ENCODE results near the gene MED13. TPM values are rescaled to one million over a fixed set of nuclear protein-coding genes. Genes with fewer than 3 reads are reported as not detected.
"Not testable (repeated sequence)": the region's sequence is repeated elsewhere in the genome, so short reads cannot be mapped to it uniquely, and the experiment has no call there.

The MED13 gene
- total RNA-seq, 3 donors from 2014 or later: 73.4 to 136 (median 92.1) TPM

DNA sequence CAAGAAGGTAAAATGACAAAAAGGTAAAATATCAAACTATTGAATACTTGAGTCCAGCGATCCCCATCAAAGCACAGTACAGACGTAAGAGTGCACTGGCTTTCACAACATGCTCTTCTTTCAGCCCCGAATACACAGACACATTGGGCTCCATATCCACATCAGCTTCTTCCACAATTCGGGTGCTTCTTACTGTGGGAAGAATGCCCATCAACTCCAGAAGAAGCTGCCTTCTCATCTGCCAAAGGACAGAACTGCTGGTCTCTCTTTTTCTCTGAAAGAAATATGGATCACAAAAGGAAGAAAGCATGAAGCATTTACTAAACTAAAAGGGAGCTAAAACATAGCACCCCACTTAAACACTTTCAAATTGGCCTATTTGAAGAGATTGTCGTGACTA, 157.7 kb downstream of the MED13 start:
- Histone ChIP-seq H3K27ac (no peak overlapping the region), H3K4me3 (no peak overlapping the region), H3K27me3 (no peaks in the 10 kb centered on the region), H3K4me1 (no peaks in the 10 kb centered on the region), H3K36me3 (no peaks in the 10 kb centered on the region), H3K9me3 (no peaks in the 10 kb centered on the region)
- TF ChIP-seq POLR2A (IDR thresholded peaks at IDR 0.05) (no peak), POLR2AphosphoS5 (IDR thresholded peaks at IDR 0.05) (no peak)
- TF ChIP-seq, protein P1, sequence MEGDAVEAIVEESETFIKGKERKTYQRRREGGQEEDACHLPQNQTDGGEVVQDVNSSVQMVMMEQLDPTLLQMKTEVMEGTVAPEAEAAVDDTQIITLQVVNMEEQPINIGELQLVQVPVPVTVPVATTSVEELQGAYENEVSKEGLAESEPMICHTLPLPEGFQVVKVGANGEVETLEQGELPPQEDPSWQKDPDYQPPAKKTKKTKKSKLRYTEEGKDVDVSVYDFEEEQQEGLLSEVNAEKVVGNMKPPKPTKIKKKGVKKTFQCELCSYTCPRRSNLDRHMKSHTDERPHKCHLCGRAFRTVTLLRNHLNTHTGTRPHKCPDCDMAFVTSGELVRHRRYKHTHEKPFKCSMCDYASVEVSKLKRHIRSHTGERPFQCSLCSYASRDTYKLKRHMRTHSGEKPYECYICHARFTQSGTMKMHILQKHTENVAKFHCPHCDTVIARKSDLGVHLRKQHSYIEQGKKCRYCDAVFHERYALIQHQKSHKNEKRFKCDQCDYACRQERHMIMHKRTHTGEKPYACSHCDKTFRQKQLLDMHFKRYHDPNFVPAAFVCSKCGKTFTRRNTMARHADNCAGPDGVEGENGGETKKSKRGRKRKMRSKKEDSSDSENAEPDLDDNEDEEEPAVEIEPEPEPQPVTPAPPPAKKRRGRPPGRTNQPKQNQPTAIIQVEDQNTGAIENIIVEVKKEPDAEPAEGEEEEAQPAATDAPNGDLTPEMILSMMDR (IDR thresholded peaks at IDR 0.05): no peak
- no peak for DNase-seq (ENCODE audit: low spot score in 2 of 2)
- intact Hi-C loops (cut with DNase I; ENCODE audit: low total_unique reads): no loop called here

DNA sequence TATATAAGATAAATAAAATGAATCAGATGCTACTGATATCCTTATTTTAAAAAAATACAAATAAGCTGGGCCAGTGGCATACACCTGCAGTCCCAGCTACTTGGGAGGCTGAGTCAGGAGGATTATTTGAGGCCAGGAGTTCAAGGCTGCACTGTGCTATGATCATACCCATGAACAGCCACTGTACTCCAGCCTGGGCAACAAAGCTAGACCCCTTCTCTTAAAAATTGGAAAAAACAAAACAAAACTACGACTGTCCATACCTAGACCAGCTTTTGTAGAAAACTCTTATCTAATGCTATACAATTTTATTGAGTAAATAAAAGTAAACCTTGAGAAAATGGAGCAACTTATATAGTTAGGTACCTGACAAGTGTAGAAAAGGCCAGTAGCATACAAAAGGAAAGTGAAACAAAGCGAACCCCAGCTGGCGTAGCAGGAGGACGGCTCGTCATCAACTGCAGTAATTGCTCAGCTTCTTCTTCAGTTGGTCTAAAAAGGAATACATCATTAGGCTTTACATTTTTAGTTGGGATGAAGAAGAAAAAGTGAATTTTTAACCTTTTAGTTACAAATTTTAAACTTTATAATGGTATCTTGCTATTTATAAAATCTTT, 160.9 kb downstream of the MED13 start:
- no peak for DNase-seq (ENCODE audit: low spot score in 2 of 2)
- Histone ChIP-seq H3K9me3 (no peaks in the 10 kb centered on the region), H3K4me3 (no peak overlapping the region), H3K27ac (no peak overlapping the region), H3K27me3 (no peaks in the 10 kb centered on the region), H3K36me3 (no peaks in the 10 kb centered on the region), H3K4me1 (no peaks in the 10 kb centered on the region)
- intact Hi-C loops (cut with DNase I; ENCODE audit: low total_unique reads): no loop called here
- TF ChIP-seq, protein P1 (IDR thresholded peaks at IDR 0.05): no peak
- TF ChIP-seq POLR2A (IDR thresholded peaks at IDR 0.05): no peak
- TF ChIP-seq POLR2AphosphoS5 (IDR thresholded peaks at IDR 0.05): no peak

DNA sequence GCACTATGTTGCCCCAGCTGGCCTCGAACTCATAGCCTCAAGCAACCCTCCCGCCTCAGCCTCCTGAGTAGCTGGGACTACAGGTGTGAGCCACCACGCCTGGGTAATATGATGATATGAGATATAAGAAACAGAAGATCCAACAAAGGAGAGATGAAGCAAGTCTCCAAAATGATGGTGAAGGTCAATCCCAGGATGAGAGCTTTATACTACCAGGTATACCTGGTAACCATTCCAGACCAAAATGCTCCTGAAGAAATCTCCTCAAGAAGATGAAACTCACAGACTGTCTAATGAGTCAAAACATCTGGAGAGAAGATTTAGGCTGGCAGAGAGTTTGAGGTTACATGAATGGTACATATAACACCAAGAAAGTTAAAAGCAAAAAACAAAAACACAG, 161.8 kb downstream of the MED13 start:
- no peaks in the 10 kb centered on the region for H3K9me3 ChIP-seq
- H3K4me3 ChIP-seq: no peak overlapping the region
- no peaks in the 10 kb centered on the region for H3K27me3 ChIP-seq
- H3K36me3 ChIP-seq: no peaks in the 10 kb centered on the region
- TF ChIP-seq, protein P1 (IDR thresholded peaks at IDR 0.05): no peak
- TF ChIP-seq POLR2A (IDR thresholded peaks at IDR 0.05): no peak
- TF ChIP-seq POLR2AphosphoS5 (IDR thresholded peaks at IDR 0.05): no peak
- no peak for DNase-seq (ENCODE audit: low spot score in 2 of 2)
- intact Hi-C loops (cut with DNase I; ENCODE audit: low total_unique reads): no loop called here
- H3K27ac ChIP-seq: no peak overlapping the region
- no peaks in the 10 kb centered on the region for H3K4me1 ChIP-seq

DNA sequence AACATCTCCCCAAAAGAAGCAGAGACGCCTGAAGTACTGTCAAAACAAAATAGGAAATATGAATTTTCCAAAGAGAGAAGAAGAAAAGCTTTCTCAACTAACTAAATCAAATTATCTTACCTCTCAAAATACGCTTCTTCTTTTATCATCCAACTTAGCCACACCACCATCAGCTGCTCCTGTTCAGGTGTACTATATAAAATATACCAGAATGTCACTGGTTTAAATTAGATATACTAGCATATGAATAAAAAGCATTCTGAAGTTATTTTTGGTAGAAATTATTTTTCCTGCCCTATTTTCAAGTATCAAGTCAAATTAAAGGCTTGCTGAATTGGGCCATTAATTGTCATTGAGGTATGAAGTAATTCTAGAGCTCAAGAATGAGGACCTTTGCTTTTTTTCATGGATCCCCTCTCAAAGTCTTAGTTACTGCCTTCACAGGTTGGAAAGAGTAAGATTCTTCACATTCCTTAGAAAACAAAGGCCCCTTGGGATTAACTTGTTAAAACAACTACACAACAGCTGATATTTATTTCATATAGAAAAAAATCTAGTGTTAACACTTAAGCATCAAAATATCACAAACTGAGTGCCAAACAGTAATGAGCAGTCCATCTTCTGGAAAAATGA, 167.4 kb downstream of the MED13 start:
- TF ChIP-seq POLR2A (IDR thresholded peaks at IDR 0.05) (no peak), POLR2AphosphoS5 (IDR thresholded peaks at IDR 0.05) (no peak)
- TF ChIP-seq, protein P1 (IDR thresholded peaks at IDR 0.05): no peak
- intact Hi-C loops (cut with DNase I; ENCODE audit: low total_unique reads): no loop called here
- Histone ChIP-seq H3K27ac (no peak overlapping the region), H3K4me3 (no peak overlapping the region), H3K4me1 (no peaks in the 10 kb centered on the region), H3K9me3 (no peaks in the 10 kb centered on the region), H3K27me3 (no peaks in the 10 kb centered on the region), H3K36me3 (no peaks in the 10 kb centered on the region)
- no peak for DNase-seq (ENCODE audit: low spot score in 2 of 2)

DNA sequence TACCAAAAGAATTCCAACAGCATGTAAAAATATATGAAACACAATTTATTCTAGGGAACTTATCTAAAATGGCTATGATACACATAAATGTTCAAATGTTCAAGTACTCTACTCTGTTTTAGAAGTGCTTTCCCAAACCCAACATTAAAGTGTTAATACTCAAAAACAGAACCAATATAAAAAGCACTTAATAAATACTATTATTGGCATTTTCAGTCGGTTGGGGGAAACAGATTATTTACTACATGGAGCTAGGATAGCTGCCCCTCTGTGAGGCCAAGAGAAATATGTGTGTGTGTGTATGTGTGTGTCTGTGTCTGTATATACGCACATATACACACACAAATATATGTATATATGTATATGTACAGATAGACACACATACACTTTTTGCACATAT, 169.7 kb downstream of the MED13 start:
- H3K36me3 ChIP-seq: no peaks in the 10 kb centered on the region
- no peaks in the 10 kb centered on the region for H3K4me1 ChIP-seq
- H3K27me3 ChIP-seq: no peaks in the 10 kb centered on the region
- TF ChIP-seq, protein P1 (IDR thresholded peaks at IDR 0.05): no peak
- TF ChIP-seq POLR2AphosphoS5 (IDR thresholded peaks at IDR 0.05) (no peak), POLR2A (IDR thresholded peaks at IDR 0.05) (no peak)
- no peak overlapping the region for H3K27ac ChIP-seq
- no peak for DNase-seq (ENCODE audit: low spot score in 2 of 2)
- intact Hi-C loops (cut with DNase I; ENCODE audit: low total_unique reads): no loop called here
- no peaks in the 10 kb centered on the region for H3K9me3 ChIP-seq
- H3K4me3 ChIP-seq: no peak overlapping the region

DNA sequence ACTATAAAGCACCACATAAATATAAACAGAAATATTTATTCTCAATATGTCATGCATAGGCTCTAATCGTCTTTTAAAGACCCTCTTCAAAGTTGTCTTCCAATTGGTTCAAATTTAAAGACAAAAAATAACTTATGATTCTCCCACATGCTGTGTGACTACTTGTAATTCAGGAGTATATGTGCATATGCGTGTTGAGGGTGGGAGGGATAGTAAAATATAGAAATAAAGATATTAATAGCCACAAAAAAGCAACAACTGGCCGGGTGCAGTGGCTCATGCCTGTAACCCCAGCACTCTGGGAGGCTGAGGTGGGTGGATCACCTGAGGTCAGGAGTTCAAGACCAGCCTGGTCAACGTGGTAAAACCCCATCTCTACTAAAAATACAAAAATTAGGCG, 170.8 kb downstream of the MED13 start:
- H3K36me3 ChIP-seq: not testable (repeated sequence)

More for the DNA sequence above, 170.8 kb downstream of the MED13 start:
- H3K27ac ChIP-seq; intact Hi-C loops (cut with DNase I; ENCODE audit: low total_unique reads); DNase-seq (ENCODE audit: low spot score in 2 of 2); H3K9me3 ChIP-seq; H3K4me3 ChIP-seq; H3K4me1 ChIP-seq; H3K27me3 ChIP-seq: not testable (repeated sequence)

Measured in breast epithelium (tissue), 4 donors.